ENCODE results near the gene CCDC200.
"Not testable (repeated sequence)": the region's sequence is repeated elsewhere in the genome, so short reads cannot be mapped to it uniquely, and the experiment has no call there.

The CCDC200 gene

GRCh38 chr17:43210576-43210975 lies 17.8 kb downstream of the CCDC200 start:
- no peak for TF ChIP-seq CTCF (IDR thresholded peaks at IDR 0.05; ENCODE audit: insufficient read depth, low read depth, low read length, missing control alignments)
- no peak for DNase-seq (ENCODE audit: low read depth)
- no peak overlapping the region for H3K4me3 ChIP-seq (ENCODE audit: low read length)

GRCh38 chr17:43203013-43203412 lies 25.4 kb downstream of the CCDC200 start:
- not testable (repeated sequence) for DNase-seq (ENCODE audit: low read depth); H3K4me3 ChIP-seq (ENCODE audit: low read length)

GRCh38 chr17:43200127-43200526 lies 28.3 kb downstream of the CCDC200 start:
- DNase-seq (ENCODE audit: low read depth) = no peak
- H3K4me3 ChIP-seq (ENCODE audit: low read length) = no peak overlapping the region
- TF ChIP-seq CTCF (IDR thresholded peaks at IDR 0.05; ENCODE audit: insufficient read depth, low read depth, low read length, missing control alignments) = no peak

- H3K4me3 ChIP-seq (ENCODE audit: low read length) = no peak overlapping the region
- no peak for TF ChIP-seq CTCF (IDR thresholded peaks at IDR 0.05; ENCODE audit: insufficient read depth, low read depth, low read length, missing control alignments)
- DNase-seq (ENCODE audit: low read depth) = no peak
Measured at GRCh38 chr17:43199633-43200032, 28.8 kb downstream of the CCDC200 start.

GRCh38 chr17:43193251-43193650 lies 35.2 kb downstream of the CCDC200 start:
- DNase-seq (ENCODE audit: low read depth) = no peak
- no peak overlapping the region for H3K4me3 ChIP-seq (ENCODE audit: low read length)
- no peak for TF ChIP-seq CTCF (IDR thresholded peaks at IDR 0.05; ENCODE audit: insufficient read depth, low read depth, low read length, missing control alignments)

GRCh38 chr17:43186656-43187055 lies 41.8 kb downstream of the CCDC200 start:
- not testable (repeated sequence) for H3K4me3 ChIP-seq (ENCODE audit: low read length); DNase-seq (ENCODE audit: low read depth)

GRCh38 chr17:43183921-43184320 lies 44.5 kb downstream of the CCDC200 start:
- no peak overlapping the region for H3K4me3 ChIP-seq (ENCODE audit: low read length)
- no peak for DNase-seq (ENCODE audit: low read depth)
- no peak for TF ChIP-seq CTCF (IDR thresholded peaks at IDR 0.05; ENCODE audit: insufficient read depth, low read depth, low read length, missing control alignments)

GRCh38 chr17:43176119-43176570 lies 52.3 kb downstream of the CCDC200 start:
- no peak overlapping the region for H3K4me3 ChIP-seq (ENCODE audit: low read length)
- no peak for TF ChIP-seq CTCF (IDR thresholded peaks at IDR 0.05; ENCODE audit: insufficient read depth, low read depth, low read length, missing control alignments)
- DNase-seq (ENCODE audit: low read depth) = no peak

All from epithelial cell of esophagus (primary cell).